HG02885 (cell line): ENCODE results near the gene EFNA5.

Experiments
- ATAC-seq: cut with Tn5 transposase; IDR thresholded peaks from one replicate; pipeline ENCODE4 v1.9.1; 2021; ENCODE audit warnings: mild to moderate bottlenecking; ENCODE audit not compliant: unreplicated experiment, poor library complexity

Gene EFNA5

DNA sequence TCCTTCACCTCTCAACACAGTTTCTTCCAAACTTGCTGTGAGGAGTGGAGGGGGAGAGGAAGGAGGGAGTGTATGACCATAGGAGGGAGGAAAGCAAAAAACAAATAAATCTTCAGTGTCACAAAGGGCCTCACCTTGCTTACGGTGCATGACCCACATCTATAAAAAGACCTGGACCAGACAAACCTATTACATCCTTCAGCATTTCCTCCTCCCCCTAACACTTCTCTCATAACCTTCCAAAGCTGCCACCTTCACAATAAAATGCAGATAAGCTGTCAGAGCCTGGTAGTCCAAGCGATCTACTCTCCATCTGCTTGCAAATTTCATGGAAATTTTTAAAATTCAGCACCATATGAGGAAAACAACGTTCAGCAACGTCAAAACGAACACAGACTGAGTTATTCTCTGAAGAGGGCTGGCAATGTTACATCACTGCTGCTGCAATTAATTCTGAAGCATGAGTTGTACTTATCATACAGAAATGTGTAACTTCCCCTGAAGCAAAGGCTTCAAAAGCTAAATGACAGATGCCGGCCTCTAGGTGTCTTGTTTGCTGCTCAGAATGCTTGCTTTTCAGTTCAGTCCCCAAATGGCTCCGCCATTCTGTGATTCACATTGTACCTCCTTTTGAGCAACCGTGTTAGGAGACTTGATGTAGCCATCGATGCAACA is 62.9 kb downstream of the EFNA5 start:
- ATAC-seq: no peak

DNA sequence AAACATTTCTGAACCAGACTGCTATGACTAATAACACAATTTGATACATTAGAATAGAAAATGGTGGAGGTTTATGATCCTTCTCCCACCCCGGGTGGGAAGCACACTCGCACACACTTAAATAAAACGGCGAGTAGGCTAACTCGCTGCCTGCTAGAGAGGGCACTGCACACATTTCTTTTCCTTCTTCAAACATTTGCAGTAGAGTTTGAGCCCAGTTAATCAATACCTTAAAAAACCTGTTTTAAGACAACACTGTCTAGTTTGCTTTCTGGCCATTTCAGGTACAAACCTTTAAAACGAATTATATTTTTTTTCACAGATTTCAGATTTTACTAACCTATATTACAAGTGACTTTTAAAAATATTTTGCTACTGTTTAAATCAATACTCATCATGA is 63.5 kb downstream of the EFNA5 start:
- no peak for ATAC-seq

DNA sequence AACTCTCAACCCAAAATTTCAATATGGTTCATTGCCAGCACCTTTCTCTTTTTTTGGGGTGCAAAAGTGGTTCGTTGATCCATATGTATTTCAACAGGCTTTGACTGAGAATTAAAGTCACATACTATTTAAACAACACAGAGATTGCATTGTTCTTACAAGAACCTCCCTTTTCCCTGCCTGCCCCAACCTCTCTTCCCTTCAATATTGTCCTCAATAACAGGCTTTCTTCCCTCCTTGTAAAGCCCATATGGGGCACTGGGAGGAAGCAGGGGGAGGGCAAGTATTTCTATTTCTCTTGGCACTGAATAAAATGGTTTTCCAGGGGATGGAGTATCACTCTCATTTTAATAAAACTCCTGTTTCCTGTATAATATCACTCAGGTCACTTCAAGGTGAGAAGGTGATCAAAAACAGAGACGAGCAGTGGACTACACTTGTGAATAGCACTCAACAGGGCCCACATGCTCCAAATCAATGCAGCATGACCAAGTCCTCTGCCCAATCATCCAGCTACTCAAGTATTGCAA is 65.1 kb downstream of the EFNA5 start:
- no peak for ATAC-seq

DNA sequence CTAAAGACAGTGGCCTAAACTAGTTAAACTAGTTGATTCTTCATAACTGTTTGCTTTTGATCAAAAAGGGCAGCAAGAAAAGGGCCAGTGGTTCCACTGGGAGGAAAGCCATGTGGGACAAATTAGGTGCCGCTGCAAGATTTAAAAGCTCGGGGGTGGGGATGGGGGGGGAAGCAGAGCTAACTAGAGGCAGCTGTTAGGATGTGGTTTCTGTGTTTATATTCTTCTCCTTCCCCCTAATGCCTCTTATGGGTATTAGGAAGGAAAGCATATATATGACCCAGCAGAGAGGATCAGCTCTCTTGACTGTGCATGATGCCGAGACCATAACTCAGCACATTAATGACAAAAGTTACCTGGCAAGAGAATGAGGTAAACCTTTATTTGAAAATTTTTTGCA is 65.7 kb downstream of the EFNA5 start:
- ATAC-seq: no peak

DNA sequence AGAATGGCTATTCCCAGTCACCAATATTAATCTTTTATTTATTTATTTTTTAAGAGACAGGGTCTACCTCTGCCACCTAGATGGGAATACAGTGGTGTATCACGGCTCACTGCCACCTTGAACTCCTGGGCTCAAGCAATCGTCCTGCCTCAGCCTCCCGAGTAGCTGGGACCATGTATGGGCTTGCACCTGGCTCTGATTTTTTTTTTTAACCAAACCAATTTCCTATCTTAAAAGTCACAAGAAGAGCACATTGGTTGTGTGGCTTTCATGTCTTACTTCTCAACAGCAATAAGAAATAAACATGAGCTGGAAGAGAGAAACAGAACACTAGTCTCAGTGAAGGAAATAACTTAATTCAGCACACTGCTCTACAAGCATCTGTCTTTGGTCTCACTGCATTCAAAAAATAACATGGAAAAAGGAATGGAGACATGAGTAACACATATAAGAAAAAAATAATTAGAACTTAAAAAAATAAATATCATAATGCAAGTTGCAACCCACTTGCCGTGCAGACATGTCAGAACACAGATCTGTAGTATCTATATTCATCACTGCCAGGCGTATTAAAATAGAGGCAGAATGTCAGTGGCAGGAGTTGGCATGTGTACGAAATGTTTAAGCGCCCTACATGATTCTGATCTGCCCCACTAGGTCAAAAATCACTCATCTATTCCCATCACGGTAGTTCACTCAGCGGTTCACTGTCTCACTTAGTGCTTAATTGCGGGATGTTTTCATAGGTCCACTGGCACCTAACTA is 66.4 kb downstream of the EFNA5 start:
- ATAC-seq: no peak

DNA sequence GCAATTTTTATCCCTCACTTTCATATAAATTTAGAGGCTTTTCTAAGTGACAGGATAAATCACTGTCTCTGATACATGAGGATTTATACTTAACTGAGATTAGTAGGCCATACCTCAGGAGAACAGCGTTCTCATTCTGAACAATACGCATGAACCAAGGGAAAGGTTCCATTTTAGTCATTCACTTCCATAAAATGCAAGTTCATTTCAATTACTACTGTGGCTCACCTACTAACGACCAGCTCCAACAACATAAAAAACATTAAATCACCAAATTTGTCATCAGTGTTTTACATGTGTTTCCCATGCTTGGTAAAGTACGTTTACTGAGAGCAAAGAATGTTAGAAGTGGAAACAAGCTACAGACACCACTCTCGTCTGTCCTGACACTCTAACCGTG is 67.4 kb downstream of the EFNA5 start:
- ATAC-seq: no peak

DNA sequence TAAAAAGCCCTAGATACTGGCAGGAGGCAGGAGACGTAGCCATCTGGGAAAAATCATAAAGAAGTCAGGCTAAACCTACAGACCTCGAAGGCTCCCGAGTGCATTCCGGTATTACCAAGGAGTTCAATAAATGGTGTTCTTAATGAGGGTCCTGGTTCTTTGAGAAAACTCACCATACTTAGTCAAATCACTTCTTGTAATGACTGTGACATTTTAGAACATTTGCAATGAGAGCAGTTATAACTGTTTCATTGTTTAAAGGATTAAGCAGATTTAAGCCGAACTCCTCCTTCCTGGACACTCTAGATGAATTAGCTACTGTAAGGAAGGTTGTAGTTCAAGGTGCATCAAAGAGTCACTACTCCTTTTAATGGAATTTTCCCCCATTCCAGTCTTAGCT is 67.8 kb downstream of the EFNA5 start:
- no peak for ATAC-seq

DNA sequence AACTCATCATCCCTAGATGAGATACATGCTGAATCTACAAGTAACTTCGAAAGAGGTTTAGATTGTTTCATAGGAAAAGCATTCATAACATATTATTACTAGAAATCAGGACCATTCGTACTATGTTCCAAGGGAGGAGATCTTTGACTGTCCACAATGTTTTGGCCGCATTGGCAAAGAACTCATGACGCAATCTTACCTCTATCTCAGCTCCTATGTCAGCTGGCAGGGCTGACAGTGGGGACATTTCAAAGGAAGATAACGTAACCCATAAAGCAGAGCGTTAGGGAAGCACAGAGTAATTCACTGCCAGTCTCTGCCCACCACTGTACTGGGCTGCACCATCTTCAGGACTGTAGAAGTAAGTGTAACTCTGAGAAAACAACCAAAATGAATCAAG is 69.7 kb downstream of the EFNA5 start:
- no peak for ATAC-seq

DNA sequence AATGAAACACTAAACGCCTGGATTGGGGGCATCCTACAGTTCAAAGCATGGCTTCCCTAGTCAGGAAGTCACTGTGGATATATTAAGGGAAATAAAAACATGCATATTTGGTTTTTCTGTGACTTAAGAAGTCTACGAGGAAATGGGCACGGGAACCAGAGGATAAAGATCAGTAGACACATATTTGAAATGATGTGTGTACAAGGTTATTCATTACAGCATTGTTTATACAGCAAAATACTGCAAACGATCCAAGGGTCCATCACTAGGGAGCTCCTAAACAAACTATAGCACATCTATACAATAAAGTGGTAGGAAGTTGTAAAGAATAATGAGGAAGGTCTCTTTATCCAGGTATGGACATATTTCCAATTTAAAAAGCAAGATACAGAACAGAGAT is 71.8 kb downstream of the EFNA5 start:
- ATAC-seq: no peak

DNA sequence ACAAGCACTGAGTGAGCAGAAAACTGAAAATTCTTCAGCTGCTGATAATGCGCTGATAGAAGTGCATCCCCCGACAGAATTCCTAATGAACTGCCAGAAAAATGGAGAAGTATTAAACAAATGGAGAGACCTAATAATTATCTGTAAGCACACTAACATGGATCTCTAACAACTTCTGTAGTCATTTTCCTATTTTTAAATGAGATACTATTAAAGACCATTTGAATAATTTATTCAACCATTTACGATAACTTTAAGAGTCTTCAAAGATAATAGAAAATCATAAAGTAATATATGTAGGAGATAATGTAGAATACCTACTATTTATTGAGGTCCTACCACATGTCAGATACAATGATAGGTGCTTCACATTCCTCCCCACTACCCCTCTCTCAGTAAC is 72.9 kb downstream of the EFNA5 start:
- no peak for ATAC-seq

DNA sequence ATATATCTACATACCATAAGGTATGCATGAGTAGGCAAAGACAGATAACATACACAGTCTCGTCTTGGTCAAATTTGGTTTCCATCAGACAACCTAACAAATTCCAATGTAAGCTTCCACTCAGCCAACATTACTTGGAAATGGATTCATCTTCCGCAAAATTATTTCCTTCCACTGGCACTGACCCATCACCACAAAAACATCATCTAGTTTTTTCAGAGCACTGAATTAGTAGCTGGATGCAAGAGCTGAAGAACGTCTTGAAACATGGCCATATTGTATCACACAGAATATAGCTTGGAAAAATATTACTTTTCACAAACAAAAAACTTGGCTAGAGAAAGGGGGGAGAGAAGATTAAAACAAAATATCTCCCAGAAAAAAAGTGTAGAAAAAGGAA is 73.5 kb downstream of the EFNA5 start:
- ATAC-seq: no peak

DNA sequence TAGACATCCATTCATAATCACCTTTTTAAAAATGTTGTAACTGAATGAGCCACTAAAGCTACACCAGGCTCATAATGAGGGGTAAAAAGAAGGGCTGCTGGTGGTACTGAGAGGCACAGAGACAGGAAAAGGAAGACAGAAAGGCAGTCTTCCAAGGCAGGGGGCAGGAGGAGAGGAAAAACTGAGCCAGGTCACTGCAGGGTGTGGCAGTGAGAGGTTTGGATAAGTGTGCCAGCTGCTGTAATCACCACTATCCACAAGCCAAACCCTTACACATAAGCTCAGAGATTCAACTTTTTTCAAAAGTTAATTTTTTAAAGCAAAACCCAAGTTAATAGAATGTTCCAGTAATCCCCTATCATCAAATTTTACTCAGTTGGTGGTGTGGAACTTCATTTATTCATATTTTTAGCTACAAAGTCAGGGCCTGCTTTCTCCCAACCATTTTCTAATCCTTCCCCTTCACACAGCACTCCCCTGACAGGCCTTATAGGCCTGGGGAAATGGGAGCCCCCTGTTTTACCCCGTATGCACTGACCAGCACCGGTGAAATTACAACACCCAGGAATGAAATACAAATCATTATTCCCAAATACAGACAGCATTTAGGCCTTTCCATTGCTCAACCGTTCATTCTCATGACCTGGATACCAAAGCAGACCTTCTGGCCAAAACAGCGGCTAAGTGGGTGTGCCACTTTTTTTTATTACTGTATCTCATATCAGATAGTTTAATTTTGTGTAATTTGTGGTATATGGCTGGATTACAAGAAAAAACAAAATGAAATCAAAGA is 76.3 kb downstream of the EFNA5 start:
- no peak for ATAC-seq

DNA sequence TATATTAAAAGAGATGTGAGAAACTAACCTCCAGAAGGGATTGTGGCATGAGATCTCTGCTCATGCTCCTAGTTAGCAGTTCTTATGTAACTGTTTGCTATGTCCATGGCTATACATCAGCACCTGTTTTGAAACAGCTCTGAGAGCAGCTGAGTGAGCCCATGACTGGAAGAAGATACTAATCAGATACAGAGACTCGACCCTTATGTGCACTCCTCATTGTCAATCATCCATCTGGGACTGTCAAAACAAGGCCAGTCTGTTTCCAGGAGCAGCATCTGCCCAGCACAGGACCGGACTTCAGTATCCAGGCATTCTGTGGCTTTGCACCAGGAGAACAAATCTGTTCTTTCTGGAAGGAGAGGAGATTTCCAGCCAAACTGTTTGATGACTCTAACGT is 77.7 kb downstream of the EFNA5 start:
- no peak for ATAC-seq

DNA sequence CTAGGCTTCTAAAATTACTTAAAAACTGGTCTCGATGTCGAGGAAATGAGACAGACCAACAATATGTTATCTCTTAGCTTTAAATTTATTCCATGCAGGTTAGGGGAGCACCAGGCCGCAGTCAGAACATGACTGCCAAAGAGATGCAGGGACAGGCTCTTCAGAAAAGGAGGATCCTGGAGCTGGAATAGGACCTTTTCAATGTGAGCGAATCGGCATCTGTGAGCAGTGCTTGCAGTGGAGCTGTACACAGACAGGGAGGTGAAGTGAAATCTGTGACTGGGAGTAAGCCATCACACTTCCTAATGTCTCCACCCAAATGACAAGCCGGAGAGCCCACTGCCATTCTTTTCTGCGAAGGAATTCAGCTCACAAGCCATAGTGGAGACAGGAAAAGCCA is 78.2 kb downstream of the EFNA5 start:
- ATAC-seq: no peak

DNA sequence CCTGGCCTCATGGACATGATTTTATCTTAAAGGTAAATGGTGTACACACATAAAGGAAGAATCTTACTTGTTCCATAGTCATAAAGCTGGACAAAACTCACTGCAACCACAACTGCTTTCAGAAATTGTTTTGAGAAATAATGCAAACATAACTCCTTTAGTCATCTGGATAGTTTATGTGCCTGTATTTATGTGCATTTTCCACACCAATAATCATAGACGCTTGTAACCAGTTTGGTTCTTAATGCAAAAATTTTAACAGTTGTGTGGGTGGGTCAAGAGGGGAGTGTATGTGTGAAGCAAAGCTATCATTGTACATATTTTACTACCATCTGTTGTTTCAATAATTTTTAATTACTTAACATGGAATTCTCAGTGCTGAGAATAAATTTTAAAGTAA is 80.1 kb downstream of the EFNA5 start:
- no peak for ATAC-seq

DNA sequence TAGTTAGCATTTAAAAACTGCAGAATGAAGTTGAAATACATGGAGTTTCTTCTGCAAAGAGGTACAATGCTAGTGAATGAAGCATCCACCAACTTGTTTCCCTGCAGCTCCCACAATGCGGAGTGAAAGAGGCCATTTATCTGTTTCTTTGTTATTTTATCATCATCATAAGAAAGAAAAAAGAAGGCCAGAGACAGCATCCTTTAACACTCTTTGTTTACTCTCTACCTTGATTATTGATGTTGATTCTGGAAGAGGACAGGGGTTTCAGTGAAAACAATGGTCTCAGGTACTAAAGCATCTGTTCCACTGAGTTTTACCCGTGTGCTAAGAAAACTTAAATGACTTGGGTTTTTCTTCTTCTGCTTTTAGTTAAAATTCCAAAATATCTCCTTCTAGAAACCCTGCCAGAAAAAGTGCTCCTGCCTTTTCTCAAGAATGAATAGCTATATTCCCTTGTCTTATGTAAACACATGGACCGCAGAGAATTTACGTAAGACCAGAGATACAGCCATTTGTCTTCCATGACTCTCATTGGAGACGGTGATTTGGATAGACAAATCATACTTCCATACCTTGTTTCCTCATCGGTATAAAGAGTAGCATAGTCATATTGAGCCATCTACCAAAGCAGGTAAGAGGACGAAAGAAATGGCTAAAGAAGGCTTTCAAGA is 81.1 kb downstream of the EFNA5 start:
- ATAC-seq: no peak

DNA sequence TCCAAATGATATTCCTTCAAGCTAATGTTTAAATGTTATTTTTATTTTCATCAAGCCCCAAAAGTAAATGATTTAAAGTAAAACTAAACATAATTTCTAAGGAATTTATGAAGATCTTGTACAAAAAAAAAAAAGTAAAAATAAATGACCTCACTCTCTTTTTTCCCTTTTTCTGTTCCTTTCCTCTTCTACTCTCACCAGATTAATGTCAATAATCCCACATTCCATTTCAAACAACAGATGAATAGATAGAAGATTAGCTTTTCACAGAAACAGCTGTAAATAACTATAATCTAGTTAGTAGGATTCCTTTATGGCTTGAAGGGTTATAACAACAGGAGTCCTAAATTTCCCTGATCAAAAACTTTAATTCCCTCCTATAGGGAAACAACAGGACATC is 88.1 kb downstream of the EFNA5 start:
- ATAC-seq: no peak

DNA sequence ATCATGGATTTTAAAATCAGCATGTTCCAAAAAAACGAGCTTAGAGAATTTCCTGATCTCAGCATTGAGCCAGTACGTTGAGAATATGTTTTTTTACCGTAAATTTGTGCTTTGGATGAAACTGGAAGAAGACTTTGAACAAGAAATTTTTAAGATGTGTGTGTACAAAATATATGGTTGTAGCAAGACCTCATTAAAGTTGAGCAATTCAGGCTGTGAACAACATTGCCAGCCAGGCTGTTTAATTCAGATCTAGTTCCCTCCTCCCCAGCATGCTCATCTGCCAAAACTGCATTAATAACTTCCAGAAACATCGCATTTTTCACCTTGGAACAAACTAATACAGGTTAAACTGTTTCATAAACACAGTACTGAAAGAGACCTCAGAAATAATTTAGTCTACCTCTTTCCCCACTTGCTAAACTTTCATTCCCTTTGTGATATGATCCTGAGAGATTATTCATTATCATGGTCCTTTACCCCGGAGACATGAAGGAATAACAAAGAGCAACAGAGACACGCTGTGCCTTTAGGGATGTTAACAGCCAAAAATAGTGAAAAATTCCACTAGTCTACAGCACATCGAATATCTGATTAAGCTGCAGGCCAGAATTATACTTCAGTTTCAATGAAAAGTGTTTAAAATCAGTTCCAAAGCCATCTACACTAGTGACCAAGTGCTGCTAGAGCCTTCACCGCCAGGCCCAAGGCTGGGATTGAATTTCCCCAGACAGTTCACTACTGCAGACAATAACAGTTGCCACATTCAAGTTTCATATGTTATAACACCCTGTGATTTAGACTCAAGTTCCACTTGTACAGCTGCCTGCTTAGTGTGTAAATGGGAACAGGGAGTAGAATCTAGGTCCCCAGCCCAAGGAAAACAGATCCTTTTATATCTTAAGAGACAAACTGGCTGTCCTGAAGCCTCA is 89.6 kb downstream of the EFNA5 start:
- no peak for ATAC-seq

DNA sequence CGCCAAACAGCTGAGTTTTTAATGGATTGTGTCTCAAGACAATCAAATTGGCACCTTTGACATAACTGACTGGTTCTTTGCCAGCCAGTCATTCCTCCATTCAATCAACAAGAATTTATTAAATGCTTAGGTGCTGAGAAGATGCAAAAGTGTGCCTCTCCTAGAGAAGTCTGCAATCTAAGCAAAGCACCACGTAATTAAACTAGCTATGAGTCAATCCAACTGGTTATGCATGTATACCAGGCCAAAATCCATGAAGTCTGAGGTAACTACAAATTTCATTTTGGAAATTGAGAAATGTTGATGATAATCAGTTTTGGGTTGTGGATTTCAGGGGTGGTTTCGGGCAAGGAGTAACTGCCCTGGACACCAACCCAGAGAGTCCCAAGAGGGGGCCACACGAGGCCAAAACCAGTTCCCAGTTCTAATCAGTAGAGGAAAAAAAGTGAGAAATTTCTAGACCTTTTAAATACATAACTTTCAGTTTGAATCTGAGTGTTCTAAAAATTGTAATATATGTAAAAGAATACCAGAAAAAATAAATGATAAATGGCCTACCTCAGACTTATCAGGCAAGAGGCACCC is 92.6 kb downstream of the EFNA5 start:
- no peak for ATAC-seq
